Left forelimb (tissue), 1 donor: ENCODE measurements around the gene MYO1B.

Experiments
- DNase-seq: peaks from one replicate; pipeline ENCODE4 v3.0.0-alpha.2; 2018; ENCODE audit warnings: low spot score

Gene MYO1B

GRCh38 chr2:191360918-191361317 lies 115.7 kb downstream of the MYO1B start:
- DNase-seq, result no peak

GRCh38 chr2:191362841-191363240 lies 117.6 kb downstream of the MYO1B start:
- no peak for DNase-seq

- DNase-seq, result no peak
Measured at GRCh38 chr2:191363267-191363666, 118.1 kb downstream of the MYO1B start.

GRCh38 chr2:191365089-191365488 lies 119.9 kb downstream of the MYO1B start:
- DNase-seq, result no peak

GRCh38 chr2:191366199-191366598 lies 121.0 kb downstream of the MYO1B start:
- no peak for DNase-seq

- DNase-seq, result no peak
Measured at GRCh38 chr2:191369034-191369433, 123.8 kb downstream of the MYO1B start.

GRCh38 chr2:191374366-191374765 lies 129.2 kb downstream of the MYO1B start:
- DNase-seq, result no peak

- no peak for DNase-seq
Measured at GRCh38 chr2:191374939-191375338, 129.7 kb downstream of the MYO1B start.

GRCh38 chr2:191376981-191377629 lies 131.9 kb downstream of the MYO1B start:
- no peak for DNase-seq

GRCh38 chr2:191379375-191379774 lies 134.2 kb downstream of the MYO1B start:
- DNase-seq, result no peak

- no peak for DNase-seq
Measured at GRCh38 chr2:191382801-191383200, 137.6 kb downstream of the MYO1B start.

- no peak for DNase-seq
Measured at GRCh38 chr2:191383486-191383885, 138.3 kb downstream of the MYO1B start.

- DNase-seq, result no peak
Measured at GRCh38 chr2:191384829-191385228, 139.6 kb downstream of the MYO1B start.

- DNase-seq, result no peak
Measured at GRCh38 chr2:191385416-191386160, 140.4 kb downstream of the MYO1B start.

- DNase-seq, result no peak
Measured at GRCh38 chr2:191386938-191387536, 141.8 kb downstream of the MYO1B start.

GRCh38 chr2:191389288-191389687 lies 144.1 kb downstream of the MYO1B start:
- DNase-seq, result no peak

GRCh38 chr2:191391171-191391570 lies 146.0 kb downstream of the MYO1B start:
- DNase-seq, result no peak

GRCh38 chr2:191394043-191394442 lies 148.8 kb downstream of the MYO1B start:
- DNase-seq, result no peak

- no peak for DNase-seq
Measured at GRCh38 chr2:191396794-191397193, 151.6 kb downstream of the MYO1B start.

GRCh38 chr2:191399601-191400000 lies 154.4 kb downstream of the MYO1B start:
- no peak for DNase-seq

- DNase-seq, result no peak
Measured at GRCh38 chr2:191401287-191401686, 156.1 kb downstream of the MYO1B start.

GRCh38 chr2:191402966-191403565 lies 157.9 kb downstream of the MYO1B start:
- DNase-seq, result no peak

- DNase-seq, result no peak
Measured at GRCh38 chr2:191404568-191404991, 159.4 kb downstream of the MYO1B start.
